ENCODE measurements around the gene HK3.

- TF ChIP-seq CTCF (IDR thresholded peaks at IDR 0.05): no peak
- no peak for TF ChIP-seq ZFX (IDR thresholded peaks at IDR 0.05; ENCODE audit: borderline replicate concordance)
Observed at GRCh38 chr5:176863041-176863764, 35.9 kb downstream of the HK3 start.
